GM19395 (cell line): Measurements from ENCODE around the gene ALKBH6.
A peak's percentile ranks its signal among the peaks of the same experiment; 100 is the strongest.

ENCODE experiments used
- ATAC-seq: cut with Tn5 transposase; IDR thresholded peaks from one replicate; pipeline ENCODE4 v1.9.1; 2021; ENCODE audit warnings: mild to moderate bottlenecking, moderate library complexity; ENCODE audit not compliant: unreplicated experiment

Gene ALKBH6

GRCh38 chr19:36030264-36031148 is 16.5 kb upstream of the ALKBH6 start:
- no peak for ATAC-seq

DNA sequence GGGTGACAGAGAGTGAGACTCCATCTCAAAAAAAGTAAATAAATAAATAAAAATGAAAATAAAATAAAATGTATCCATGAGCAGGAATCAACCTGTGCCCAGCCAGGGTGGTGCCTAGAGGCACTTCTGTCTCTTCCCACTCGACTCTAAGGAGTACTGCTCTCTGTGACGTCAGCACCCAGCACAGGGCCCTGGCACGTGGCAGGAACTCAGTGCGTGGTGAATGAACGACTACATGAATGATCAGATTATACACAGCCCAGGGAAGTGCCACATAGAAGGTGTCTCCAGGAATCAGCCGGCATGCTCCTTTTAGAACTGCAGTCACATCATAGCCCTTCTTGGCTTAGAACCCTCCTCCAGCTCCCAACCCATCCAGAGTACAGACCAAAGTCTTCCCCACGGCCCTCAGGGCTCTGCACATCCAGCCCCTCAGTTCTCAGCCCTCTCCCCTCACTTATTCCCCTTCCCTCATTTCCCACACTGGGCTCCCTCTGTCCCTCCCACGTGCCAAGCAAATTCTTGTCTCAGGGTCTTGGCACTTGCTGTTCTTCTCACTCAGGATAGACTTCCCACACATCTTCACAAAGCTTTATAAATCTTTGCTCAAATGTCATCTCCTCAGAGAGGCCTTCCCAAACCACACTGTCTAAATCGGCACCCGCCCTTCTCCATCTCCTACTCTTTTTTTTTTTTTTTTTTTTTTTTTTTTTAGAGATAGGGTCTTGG is 14.5 kb upstream of the ALKBH6 start:
- ATAC-seq: no peak

GRCh38 chr19:36027696-36028095 is 13.7 kb upstream of the ALKBH6 start:
- ATAC-seq: no peak

- ATAC-seq: no peak
Measured at GRCh38 chr19:36026091-36026876, 12.3 kb upstream of the ALKBH6 start.

GRCh38 chr19:36025541-36025940 is 11.5 kb upstream of the ALKBH6 start:
- ATAC-seq: no peak

DNA sequence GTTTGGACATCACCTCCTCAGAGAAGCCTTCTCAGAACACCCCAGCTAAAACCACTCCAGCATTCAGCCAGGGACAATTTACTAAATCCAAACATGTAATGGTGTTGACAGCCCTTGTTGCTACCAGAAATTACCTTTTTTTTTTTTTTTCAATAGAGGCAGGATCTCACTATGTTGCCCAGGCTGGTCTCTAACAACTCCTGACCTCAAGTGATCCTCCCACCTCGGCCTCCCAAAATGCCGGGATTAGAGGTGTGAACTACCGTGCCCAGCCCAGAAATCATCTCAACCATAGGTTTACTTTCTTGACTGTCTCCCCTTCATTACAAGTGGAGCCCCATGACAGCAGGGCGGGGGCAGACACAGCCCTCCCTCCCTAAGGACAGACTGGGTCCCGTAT is 9.4 kb upstream of the ALKBH6 start:
- ATAC-seq: no peak

GRCh38 chr19:36019061-36019670 is 5.2 kb upstream of the ALKBH6 start:
- no peak for ATAC-seq

DNA sequence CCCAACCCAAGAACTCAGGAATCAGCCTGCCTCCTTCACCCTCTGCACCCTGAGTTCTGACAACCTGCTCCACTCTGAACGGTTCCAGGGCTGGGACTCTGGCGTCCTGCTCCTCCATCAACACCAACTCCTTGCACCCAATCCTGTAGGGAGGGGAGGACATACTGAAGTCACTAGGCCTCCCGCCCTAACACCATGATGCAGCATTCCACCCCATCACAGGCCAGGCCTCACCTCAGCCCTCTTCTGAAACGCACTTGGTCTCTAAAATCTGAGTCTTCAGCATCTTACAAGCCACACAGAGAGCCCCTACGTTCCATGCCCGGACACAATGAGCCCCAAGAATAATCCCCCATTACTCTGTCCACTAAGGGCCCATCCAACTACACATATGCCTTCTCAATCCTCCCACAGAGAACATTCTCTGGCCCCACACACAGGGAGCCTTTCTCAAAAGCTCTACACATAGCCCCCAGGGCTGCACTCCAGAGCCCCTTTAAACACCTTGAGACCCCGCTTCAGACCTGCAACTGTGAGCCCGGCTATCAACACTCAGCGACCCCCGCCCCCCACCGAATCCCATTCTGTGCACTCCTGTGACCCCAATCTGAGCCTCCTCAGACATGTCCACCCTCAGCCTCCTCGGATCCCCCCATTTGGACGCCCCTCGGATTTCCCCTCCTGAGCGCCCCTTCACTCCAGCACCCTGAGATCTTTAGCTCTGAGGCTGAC is 567 bp downstream of the ALKBH6 start:
- ATAC-seq: no peak

- no peak for ATAC-seq
Measured at GRCh38 chr19:36010402-36010801, 3.6 kb downstream of the ALKBH6 start.

- no peak for ATAC-seq
Measured at GRCh38 chr19:36009633-36010379, 4.2 kb downstream of the ALKBH6 start.

GRCh38 chr19:36009220-36009619 is 4.8 kb downstream of the ALKBH6 start:
- ATAC-seq: no peak

GRCh38 chr19:36008336-36008978 is 5.6 kb downstream of the ALKBH6 start, which contains the start of gene SYNE4:
Gene SYNE4, minus strand, starts transcription at chr19:36008813. Its CDS starts 132 bp downstream, at chr19:36008681.
- no peak for ATAC-seq

- ATAC-seq: no peak
Measured at GRCh38 chr19:36006955-36007354, 7.1 kb downstream of the ALKBH6 start.

- ATAC-seq: no peak
Measured at GRCh38 chr19:36003284-36003683, 10.7 kb downstream of the ALKBH6 start.

DNA sequence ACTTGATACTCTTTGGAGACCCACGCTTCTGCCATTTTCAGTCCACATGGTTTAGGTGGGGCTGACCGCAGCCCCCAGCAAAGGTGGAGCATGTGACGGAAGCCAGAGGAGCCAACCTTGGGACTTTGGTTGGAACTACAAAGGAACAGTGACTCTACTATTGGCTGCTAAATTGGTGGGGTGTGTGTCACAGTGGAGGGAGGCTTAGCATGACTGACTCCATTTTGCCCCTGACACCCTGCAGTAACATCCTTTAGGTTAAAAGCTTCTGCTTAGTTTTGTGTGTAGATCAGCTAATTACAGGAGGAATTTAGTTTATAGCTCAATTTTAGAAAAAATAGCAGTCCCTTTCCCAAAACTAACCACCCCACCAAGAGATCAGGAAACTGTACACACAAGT is 12.4 kb downstream of the ALKBH6 start:
- no peak for ATAC-seq

- ATAC-seq: no peak
Measured at GRCh38 chr19:35996777-35997176, 17.2 kb downstream of the ALKBH6 start.

GRCh38 chr19:35995048-35995993 is 18.7 kb downstream of the ALKBH6 start, which contains the start of gene SDHAF1:
Gene SDHAF1, plus strand, starts transcription at chr19:35995188. Its CDS starts 87 bp downstream, at chr19:35995275.
- ATAC-seq: peak; percentile 82
